Measurements from ENCODE around the gene UACA.

DNA sequence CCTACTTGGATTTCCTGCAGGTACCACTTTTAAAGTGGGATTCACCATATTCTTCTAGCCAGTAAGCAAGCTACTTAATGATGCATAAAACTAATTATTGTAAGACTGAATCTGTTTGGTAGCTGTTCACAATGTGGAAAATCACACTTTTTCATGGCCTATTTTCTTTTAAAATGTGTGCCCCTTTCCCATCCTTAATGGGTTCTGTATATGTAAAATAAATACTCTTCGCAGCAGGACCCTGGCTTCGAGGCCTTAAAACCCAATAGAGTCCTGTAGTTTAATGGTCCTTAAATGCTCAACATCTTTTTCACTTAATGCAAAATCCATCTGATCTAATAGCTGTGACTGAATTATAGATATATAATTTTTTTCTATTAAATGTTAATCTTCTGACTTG, 111.0 kb downstream of the UACA start:
- TF ChIP-seq, protein P1, sequence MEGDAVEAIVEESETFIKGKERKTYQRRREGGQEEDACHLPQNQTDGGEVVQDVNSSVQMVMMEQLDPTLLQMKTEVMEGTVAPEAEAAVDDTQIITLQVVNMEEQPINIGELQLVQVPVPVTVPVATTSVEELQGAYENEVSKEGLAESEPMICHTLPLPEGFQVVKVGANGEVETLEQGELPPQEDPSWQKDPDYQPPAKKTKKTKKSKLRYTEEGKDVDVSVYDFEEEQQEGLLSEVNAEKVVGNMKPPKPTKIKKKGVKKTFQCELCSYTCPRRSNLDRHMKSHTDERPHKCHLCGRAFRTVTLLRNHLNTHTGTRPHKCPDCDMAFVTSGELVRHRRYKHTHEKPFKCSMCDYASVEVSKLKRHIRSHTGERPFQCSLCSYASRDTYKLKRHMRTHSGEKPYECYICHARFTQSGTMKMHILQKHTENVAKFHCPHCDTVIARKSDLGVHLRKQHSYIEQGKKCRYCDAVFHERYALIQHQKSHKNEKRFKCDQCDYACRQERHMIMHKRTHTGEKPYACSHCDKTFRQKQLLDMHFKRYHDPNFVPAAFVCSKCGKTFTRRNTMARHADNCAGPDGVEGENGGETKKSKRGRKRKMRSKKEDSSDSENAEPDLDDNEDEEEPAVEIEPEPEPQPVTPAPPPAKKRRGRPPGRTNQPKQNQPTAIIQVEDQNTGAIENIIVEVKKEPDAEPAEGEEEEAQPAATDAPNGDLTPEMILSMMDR (IDR thresholded peaks at IDR 0.05; ENCODE audit: low read depth, low read length), result no peak
- no peak for TF ChIP-seq EZH2phosphoT487 (IDR thresholded peaks at IDR 0.05; ENCODE audit: low read depth)

Data from OCI-LY3 (cell line).